Embryonic facial prominence (tissue), 1 donor: ENCODE measurements around the gene ZFAND3.

Source experiments
- DNase-seq: peaks from one replicate; pipeline ENCODE4 v3.0.0-alpha.2; 2016; ENCODE audit errors: extremely low spot score

Gene ZFAND3

GRCh38 chr6:37798436-37799262, 20.9 kb upstream of the ZFAND3 start:
- DNase-seq, result no peak

- DNase-seq, result no peak
Observed at GRCh38 chr6:37799263-37799644, 20.3 kb upstream of the ZFAND3 start.

- DNase-seq, result no peak
Observed at GRCh38 chr6:37800703-37801604, 18.6 kb upstream of the ZFAND3 start.

GRCh38 chr6:37801605-37801940, 18.0 kb upstream of the ZFAND3 start:
- DNase-seq, result no peak

- no peak for DNase-seq
Observed at GRCh38 chr6:37802810-37803209, 16.7 kb upstream of the ZFAND3 start.

GRCh38 chr6:37804586-37804985, 14.9 kb upstream of the ZFAND3 start:
- DNase-seq, result no peak

- no peak for DNase-seq
Observed at GRCh38 chr6:37806213-37806612, 13.3 kb upstream of the ZFAND3 start.

- DNase-seq, result no peak
Observed at GRCh38 chr6:37807656-37808055, 11.9 kb upstream of the ZFAND3 start.

- DNase-seq, result no peak
Observed at GRCh38 chr6:37809197-37809543, 10.4 kb upstream of the ZFAND3 start.

- DNase-seq, result no peak
Observed at GRCh38 chr6:37812841-37813240, 6.7 kb upstream of the ZFAND3 start.

GRCh38 chr6:37814374-37814773, 5.2 kb upstream of the ZFAND3 start:
- no peak for DNase-seq

GRCh38 chr6:37816599-37817375, 2.7 kb upstream of the ZFAND3 start:
- no peak for DNase-seq

- peak; percentile 96 for DNase-seq
Observed at GRCh38 chr6:37818536-37819176, 871 bp upstream of the ZFAND3 start.

GRCh38 chr6:37819802-37820717, 533 bp downstream of the ZFAND3 start:
- DNase-seq, result peak; percentile 44

GRCh38 chr6:37820718-37821079, 1.2 kb downstream of the ZFAND3 start:
- DNase-seq, result no peak

GRCh38 chr6:37821446-37821845, 1.9 kb downstream of the ZFAND3 start:
- no peak for DNase-seq

GRCh38 chr6:37822851-37823682, 3.5 kb downstream of the ZFAND3 start:
- DNase-seq, result no peak

GRCh38 chr6:37824170-37824569, 4.6 kb downstream of the ZFAND3 start:
- no peak for DNase-seq

- no peak for DNase-seq
Observed at GRCh38 chr6:37826188-37826587, 6.7 kb downstream of the ZFAND3 start.

- no peak for DNase-seq
Observed at GRCh38 chr6:37826993-37827392, 7.5 kb downstream of the ZFAND3 start.
